HG03097 (cell line): ENCODE results near the gene GABRA5.
"Not testable (repeated sequence)": the region's sequence is repeated elsewhere in the genome, so short reads cannot be mapped to it uniquely, and the experiment has no call there.

Source experiments
- ATAC-seq: cut with Tn5 transposase; IDR thresholded peaks from one replicate; pipeline ENCODE4 v1.9.1; 2021; ENCODE audit not compliant: unreplicated experiment, low FRiP score

GABRA5 gene

DNA sequence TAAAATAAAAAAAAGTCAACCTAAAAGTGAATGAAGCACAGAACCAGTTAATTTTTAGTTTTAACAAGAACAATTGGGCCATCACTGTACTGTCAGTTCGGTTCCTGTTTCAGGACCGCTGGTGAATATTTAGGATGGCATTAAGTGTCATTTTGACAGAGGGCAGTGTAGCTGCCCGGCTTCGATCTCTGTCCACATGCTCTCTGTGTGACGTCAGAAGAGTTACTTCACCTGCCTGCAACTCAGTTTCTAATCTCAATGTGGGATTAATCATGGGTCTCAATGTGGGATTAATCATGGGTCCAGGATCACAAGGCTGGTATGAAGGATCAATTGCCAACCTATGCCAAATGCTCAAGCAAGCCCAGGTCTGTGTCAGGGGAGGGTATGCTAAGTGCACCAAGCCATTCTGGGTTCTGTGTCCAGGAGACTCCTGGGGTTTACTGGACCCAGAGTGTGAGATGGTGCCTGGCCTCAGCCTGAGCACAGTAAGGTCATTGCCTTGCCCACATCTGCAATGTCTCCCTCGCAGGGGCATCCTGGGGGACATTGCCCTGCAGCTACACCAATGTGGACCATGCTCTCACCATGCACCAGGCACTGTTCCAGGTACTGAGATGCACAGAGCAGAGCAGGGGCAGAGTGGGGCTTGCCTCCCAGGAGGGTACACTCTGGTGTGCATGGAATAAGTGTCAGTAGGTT, 8.1 kb downstream of the GABRA5 start:
- no peak for ATAC-seq

DNA sequence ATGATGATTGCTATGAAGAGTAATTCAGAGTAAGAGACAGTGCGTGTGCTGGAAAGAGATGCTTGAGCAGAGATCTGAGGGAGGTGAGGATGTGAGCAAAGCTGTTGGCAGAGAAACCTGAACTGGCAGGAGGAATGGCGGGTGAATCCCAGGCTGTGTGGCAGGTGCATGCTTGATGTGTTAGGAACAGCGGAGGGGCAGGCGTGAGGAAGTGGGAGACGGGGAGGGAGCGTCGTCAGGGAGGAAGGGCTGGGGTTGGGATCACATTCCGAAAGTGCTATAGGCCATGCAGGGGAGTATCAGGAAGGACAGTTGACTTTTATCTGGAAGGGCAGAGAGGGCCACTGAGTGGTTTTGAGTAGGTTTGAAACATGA, 8.6 kb downstream of the GABRA5 start:
- ATAC-seq, result no peak

GRCh38 chr15:26877831-26878230, 11.0 kb downstream of the GABRA5 start:
- no peak for ATAC-seq

GRCh38 chr15:26879706-26880105, 12.8 kb downstream of the GABRA5 start:
- no peak for ATAC-seq

GRCh38 chr15:26882112-26882511, 15.2 kb downstream of the GABRA5 start:
- ATAC-seq, result no peak

DNA sequence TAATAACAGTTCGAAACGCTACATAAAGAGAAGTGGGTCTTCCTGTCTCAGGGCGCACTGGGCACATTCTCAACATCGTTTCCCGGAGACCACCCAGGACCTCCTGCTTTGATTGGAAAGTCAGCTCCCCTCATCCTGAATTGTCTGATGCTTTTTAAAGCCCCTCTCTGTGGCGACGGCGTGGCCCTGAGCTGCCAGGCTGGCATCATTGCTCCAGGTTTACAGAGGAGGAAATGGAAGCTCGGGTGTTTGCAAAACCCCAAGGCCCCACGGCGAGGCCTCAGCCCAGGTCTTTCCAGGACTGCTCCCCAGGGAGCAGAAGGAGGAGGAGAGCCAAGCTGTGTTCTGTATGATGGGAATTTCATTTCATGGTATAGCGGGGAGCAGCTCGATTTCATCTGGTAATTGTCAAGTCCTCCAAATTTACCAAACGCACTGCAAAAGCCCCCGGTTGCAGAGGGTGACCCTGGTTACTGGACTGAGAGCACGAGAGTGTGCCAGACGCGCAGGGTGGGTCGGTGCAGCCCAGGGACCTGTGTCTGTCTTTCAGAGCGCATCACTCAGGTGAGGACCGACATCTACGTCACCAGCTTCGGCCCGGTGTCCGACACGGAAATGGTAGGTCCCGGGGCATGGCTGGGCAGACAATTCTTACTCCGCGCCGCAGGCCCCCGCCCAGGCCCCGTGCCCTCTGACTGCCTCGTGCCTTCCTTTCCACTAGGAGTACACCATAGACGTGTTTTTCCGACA, 15.9 kb downstream of the GABRA5 start:
- ATAC-seq, result no peak

GRCh38 chr15:26883466-26883865, 16.6 kb downstream of the GABRA5 start:
- ATAC-seq, result no peak

DNA sequence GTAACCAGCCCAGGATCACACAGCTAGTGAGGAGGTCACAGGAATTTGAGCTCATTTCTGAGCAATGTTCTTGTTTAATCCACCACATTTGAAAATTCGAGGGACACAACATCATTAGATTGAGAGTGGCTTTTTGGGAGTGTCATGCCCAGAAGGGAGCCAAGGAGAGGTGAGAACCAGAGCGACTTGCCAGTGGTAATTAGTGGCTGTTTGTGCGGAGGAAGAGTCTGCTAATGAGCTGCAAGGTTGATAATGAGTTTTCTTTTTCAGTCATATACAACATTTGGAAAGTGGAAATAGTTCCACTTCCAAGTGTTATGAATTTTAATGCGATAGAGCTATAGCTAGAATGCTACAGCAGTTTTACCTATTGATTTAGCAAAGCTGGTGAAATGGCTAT, 19.7 kb downstream of the GABRA5 start:
- no peak for ATAC-seq

DNA sequence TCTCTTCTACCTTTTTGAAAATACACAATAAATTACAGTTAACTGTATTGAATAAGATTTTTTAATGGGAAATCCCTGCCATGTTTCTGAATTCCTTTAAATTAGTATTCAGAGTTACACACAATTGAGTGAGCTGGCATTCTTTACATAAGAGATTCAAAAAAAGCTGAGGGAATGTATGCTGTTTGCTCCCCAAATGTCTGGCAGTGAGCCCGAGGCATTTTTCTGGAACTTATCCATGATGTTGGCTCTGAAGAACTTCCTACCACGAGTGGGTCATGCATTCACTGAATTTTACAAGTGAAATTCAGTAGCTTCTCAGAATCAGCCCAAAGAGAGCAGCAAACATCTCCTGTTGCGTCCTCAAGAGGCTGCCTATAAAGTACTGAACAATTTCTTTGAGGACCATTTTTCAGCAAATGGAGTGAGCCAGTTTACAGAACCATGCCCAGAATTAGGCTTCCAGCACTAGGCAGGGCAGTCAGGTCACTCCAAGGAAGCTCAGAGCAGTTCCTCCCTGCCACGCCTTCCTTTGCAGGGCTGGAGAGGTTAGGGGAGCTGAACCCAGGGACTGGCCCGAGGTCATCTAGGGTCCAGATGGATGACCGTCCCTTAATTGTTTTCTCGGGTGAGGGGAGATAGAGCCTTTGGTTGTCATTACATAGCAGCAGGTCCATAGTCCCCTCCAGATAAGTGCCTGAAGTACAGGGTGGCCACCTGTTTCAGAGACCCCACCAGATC, 21.2 kb downstream of the GABRA5 start:
- ATAC-seq, result no peak

GRCh38 chr15:26888761-26889160, 21.9 kb downstream of the GABRA5 start:
- no peak for ATAC-seq

DNA sequence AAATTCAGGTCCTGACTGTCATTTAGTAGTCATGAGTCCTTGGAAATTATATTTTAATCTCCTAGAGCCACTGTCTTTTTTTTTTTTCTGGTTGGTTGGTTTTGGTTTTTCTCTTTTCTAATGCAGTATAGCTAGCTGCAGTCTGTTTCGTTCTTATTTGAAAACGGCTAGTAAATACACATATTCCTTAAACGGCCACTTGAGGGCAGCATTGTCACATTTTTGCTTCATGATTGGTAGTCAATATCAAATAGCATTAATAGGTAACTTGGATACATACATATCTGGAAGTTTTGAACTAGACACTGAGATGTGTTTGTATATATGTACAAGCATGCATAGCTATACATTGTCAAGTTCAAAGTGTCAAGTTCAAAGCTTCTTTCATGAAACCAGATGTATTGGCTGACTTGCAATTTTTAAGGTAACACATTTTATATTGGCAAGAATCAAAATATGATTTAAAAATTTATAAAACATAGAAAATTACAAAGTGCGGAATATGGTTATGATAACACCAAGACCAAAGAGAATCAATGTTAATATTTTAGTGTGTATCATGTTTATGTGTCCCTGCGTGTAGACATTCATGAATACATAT, 22.5 kb downstream of the GABRA5 start:
- ATAC-seq, result no peak

DNA sequence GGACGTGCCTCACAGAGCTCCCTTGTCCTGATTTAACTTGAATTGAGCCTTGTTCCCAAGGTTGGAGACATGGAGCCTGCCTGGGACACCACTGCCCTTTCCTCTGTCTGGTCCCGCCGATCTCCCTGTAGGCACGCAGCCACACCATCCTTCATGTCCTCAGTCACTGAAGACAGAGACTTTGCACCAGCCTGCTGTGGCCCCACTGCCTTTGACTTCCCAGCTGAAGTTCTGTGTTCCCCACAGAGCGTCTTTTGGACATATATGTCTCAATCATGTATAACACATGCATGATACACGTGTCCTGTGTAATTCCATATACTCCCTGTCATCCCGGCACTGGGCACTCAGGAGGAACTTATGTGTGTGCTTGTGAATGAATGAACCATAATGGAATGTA, 23.6 kb downstream of the GABRA5 start:
- ATAC-seq, result no peak

DNA sequence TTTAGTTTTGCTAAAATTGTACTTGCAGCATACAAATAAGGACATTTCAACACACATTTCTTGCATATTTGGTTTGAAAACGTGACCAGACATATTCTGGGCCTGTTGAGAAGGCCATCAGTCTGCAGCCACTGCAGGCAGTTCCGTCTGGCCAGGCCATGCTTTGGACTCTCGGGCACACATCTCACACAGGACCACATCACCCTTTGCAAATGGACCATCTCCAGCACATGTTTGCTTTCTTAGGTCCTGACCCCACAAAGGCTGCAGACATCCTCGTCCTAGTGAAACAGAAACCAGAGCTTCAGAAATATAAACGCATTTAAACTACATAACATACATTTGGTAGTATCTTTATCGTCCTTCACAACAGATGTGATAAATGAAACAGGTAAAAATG, 24.1 kb downstream of the GABRA5 start:
- ATAC-seq, result no peak

- no peak for ATAC-seq
Observed at GRCh38 chr15:26891448-26892181, 24.8 kb downstream of the GABRA5 start.

GRCh38 chr15:26892182-26892518, 25.3 kb downstream of the GABRA5 start:
- ATAC-seq, result no peak

DNA sequence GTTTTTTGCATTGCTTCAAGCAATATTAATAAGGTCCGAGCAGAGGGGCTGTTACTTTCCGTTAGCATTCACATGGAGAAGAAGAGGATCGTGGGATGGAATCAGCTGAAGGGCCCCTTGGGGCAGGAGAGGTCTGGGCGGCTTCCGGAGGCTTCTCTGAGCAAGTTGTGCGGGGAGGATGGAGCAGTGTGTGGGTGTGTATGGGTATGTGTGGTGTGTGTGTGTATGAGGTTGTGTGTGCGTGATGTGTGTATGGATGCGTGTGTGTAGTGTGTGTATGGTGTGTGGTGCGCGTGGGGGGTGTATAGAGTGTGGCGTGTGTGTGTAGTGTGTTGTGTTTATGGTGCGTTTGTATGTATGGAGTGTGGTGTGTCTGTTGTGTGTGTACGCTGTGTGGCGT, 25.8 kb downstream of the GABRA5 start:
- no peak for ATAC-seq

GRCh38 chr15:26893351-26894065, 26.6 kb downstream of the GABRA5 start:
- no peak for ATAC-seq

- ATAC-seq, result no peak
Observed at GRCh38 chr15:26894181-26894580, 27.3 kb downstream of the GABRA5 start.

DNA sequence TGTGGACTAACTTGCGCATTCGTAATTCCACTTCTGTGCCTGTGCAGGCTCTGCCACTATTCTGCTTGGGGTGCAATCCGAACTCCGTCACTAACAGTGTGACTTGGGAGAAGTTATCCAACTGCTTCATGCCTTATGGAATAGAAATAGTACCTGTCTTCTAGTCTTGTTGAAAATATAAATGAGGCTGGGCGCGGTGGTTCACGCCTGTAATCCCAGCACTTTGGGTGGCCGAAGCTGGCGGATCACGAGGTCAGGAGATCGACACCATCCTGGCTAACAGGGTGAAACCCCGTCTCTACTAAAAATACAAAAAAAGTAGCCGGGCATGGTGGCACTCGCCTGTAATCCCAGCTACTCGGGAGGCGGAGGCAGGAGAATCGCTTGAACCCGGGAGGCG, 28.5 kb downstream of the GABRA5 start:
- ATAC-seq, result not testable (repeated sequence)

DNA sequence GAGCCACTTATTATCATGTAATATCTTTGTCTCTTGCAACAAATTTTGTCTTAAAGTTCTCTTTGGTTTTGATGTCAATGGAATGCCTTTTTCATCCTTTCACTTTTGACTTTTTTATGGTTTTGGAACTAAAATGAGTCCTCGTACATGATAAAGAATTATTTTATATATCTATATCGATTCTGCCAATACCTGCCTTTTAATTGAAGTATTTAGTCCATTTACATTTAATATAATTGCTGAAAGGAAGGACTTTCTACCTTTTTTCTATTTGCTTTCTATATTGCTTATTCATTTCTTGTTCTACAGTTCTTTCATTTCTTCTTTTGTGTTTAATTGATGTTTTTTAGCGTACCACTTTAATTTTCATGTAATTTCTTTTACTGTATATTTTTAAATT, 32.8 kb downstream of the GABRA5 start:
- no peak for ATAC-seq
